Stromal cell of bone marrow (primary cell): Measurements from ENCODE around the gene CCP110.

Experiments
- DNase-seq: peaks from one replicate; pipeline ENCODE4 v3.0.0-alpha.2; 2012; ENCODE audit warnings: low read depth

CCP110 gene

GRCh38 chr16:19601083-19601976 is 77.6 kb downstream of the CCP110 start:
- DNase-seq: no peak
